Measurements from ENCODE around the gene RNASE9. TPM values are rescaled to one million over a fixed set of nuclear protein-coding genes. Genes with fewer than 3 reads are reported as not detected.

The RNASE9 gene
- total and polyA plus RNA-seq, 2 donors (not counting 1 experiment from before 2014, with no cell fraction given), result not detected

- Histone ChIP-seq H3K79me2 (ENCODE audit: control insufficient read depth, insufficient read depth, low read length) (no peaks in the 10 kb centered on the region), H3K27me3 (ENCODE audit: control insufficient read depth, insufficient read depth, low read length) (no peaks in the 10 kb centered on the region), H3K9ac (ENCODE audit: insufficient read depth, low read length) (no peak overlapping the region), H3K4me2 (ENCODE audit: extremely low read depth, insufficient read depth, low read length) (no peak overlapping the region), H3K9me3 (ENCODE audit: control insufficient read depth, insufficient read depth, low read depth, low read length) (no peaks in the 10 kb centered on the region), H4K20me1 (ENCODE audit: control insufficient read depth, extremely low read depth, insufficient read depth, low read length) (no peaks in the 10 kb centered on the region), H3K36me3 (ENCODE audit: control insufficient read depth, insufficient read depth, low read length) (no peaks in the 10 kb centered on the region), H3K4me3 (replicated peaks in 1 of 4; ENCODE audit: control extremely low read depth in 1 of 4, insufficient read depth in 1 of 4, low read depth in 3 of 4, low read length in 4 of 4) (no peak overlapping the region), H3K4me1 (ENCODE audit: control insufficient read depth, extremely low read depth, insufficient read depth, low read length) (no peaks in the 10 kb centered on the region), H2AFZ (ENCODE audit: low read length) (no peak overlapping the region), H3K27ac (ENCODE audit: insufficient read depth, low read length) (no peak overlapping the region)
- peak; percentile 42 to 78 for DNase-seq (ENCODE audit: low read depth in 2 of 2)
- TF ChIP-seq EZH2 (IDR thresholded peaks at IDR 0.05; ENCODE audit: low read length, missing control alignments) (no peak), CTCF (conservative IDR thresholded peaks at IDR 0.05 in 1 of 2, IDR thresholded peaks at IDR 0.05 in 1 of 2; ENCODE audit: low read depth in 1 of 2, low read length in 2 of 2) (peak; percentile 72 to 83)
Observed at GRCh38 chr14:20530771-20531571, 29.9 kb downstream of the RNASE9 start.

- Histone ChIP-seq H3K9ac (ENCODE audit: insufficient read depth, low read length) (no peak overlapping the region), H3K36me3 (ENCODE audit: control insufficient read depth, insufficient read depth, low read length) (no peaks in the 10 kb centered on the region), H3K4me3 (replicated peaks in 1 of 4; ENCODE audit: control extremely low read depth in 1 of 4, insufficient read depth in 1 of 4, low read depth in 3 of 4, low read length in 4 of 4) (no peak overlapping the region), H2AFZ (ENCODE audit: low read length) (no peak overlapping the region), H3K27me3 (ENCODE audit: control insufficient read depth, insufficient read depth, low read length) (no peaks in the 10 kb centered on the region), H4K20me1 (ENCODE audit: control insufficient read depth, extremely low read depth, insufficient read depth, low read length) (no peaks in the 10 kb centered on the region), H3K4me2 (ENCODE audit: extremely low read depth, insufficient read depth, low read length) (no peak overlapping the region), H3K27ac (ENCODE audit: insufficient read depth, low read length) (no peak overlapping the region), H3K4me1 (ENCODE audit: control insufficient read depth, extremely low read depth, insufficient read depth, low read length) (no peaks in the 10 kb centered on the region), H3K79me2 (ENCODE audit: control insufficient read depth, insufficient read depth, low read length) (no peaks in the 10 kb centered on the region), H3K9me3 (ENCODE audit: control insufficient read depth, insufficient read depth, low read depth, low read length) (no peaks in the 10 kb centered on the region)
- no peak for DNase-seq (ENCODE audit: low read depth in 2 of 2)
- TF ChIP-seq CTCF (conservative IDR thresholded peaks at IDR 0.05 in 1 of 2, IDR thresholded peaks at IDR 0.05 in 1 of 2; ENCODE audit: low read depth in 1 of 2, low read length in 2 of 2) (no peak), EZH2 (IDR thresholded peaks at IDR 0.05; ENCODE audit: low read length, missing control alignments) (no peak)
Observed at GRCh38 chr14:20529806-20530205, 31.0 kb downstream of the RNASE9 start.

- DNase-seq (ENCODE audit: low read depth in 2 of 2), result no peak
- H3K4me2 ChIP-seq (ENCODE audit: extremely low read depth, insufficient read depth, low read length), result no peak overlapping the region
- TF ChIP-seq EZH2 (IDR thresholded peaks at IDR 0.05; ENCODE audit: low read length, missing control alignments) (no peak), CTCF (conservative IDR thresholded peaks at IDR 0.05 in 1 of 2, IDR thresholded peaks at IDR 0.05 in 1 of 2; ENCODE audit: low read depth in 1 of 2, low read length in 2 of 2) (no peak)
Observed at GRCh38 chr14:20524027-20524426, 36.8 kb downstream of the RNASE9 start.

More at GRCh38 chr14:20524027-20524426, 36.8 kb downstream of the RNASE9 start:
- Histone ChIP-seq H4K20me1 (ENCODE audit: control insufficient read depth, extremely low read depth, insufficient read depth, low read length) (no peaks in the 10 kb centered on the region), H3K27me3 (ENCODE audit: control insufficient read depth, insufficient read depth, low read length) (no peaks in the 10 kb centered on the region), H3K9me3 (ENCODE audit: control insufficient read depth, insufficient read depth, low read depth, low read length) (no peaks in the 10 kb centered on the region), H3K9ac (ENCODE audit: insufficient read depth, low read length) (no peak overlapping the region), H3K4me1 (ENCODE audit: control insufficient read depth, extremely low read depth, insufficient read depth, low read length) (no peaks in the 10 kb centered on the region), H3K79me2 (ENCODE audit: control insufficient read depth, insufficient read depth, low read length) (no peaks in the 10 kb centered on the region), H3K36me3 (ENCODE audit: control insufficient read depth, insufficient read depth, low read length) (no peaks in the 10 kb centered on the region), H3K4me3 (replicated peaks in 1 of 4; ENCODE audit: control extremely low read depth in 1 of 4, insufficient read depth in 1 of 4, low read depth in 3 of 4, low read length in 4 of 4) (no peak overlapping the region), H2AFZ (ENCODE audit: low read length) (no peak overlapping the region), H3K27ac (ENCODE audit: insufficient read depth, low read length) (no peak overlapping the region)

Measured in fibroblast of lung (primary cell).